Measurements from ENCODE around the gene MAP1LC3A.

Gene MAP1LC3A

DNA sequence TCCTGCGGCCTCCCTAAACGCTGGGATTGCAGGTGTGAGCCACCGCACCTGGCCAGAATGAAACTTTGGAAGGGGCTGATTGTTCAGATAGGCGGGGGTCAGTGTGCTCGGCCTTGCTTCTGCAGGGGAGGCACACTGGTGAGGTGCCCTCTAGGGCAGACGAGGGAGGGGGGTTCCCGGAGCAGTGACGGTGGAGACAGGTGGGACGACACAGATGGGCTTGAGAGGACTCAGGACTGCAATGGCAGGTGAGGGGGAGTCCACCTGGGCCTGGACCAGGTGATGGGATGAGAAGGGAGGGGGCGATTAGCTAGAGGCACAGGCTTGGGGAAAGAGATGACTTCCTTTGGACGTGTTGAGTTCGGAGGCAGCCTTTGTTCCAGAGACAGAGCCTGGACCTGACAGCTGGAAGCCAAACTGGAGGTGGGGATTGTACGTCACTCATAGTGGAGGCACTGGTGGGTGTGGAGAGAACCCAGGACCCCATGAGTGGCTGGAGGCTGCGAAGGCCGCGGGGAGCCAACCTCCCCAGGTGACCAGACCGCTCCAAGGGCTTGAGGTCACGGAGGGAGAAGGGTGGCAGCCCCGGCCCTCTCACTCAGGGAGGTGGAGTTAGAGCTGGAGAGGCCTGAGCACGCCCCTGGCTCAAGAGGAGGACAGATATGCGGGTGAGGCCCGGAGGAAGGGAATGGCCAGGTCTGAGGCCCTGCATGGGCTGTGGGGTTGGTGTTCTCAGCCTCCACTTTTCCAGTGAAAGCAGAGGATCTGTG lies 10.5 kb upstream of the MAP1LC3A start:
- DNase-seq (ENCODE audit: low spot score): no peak
- FAIRE-seq: no peak

- no peak for FAIRE-seq
- DNase-seq (ENCODE audit: low spot score): no peak
Measured at GRCh38 chr20:34549291-34549928, 9.1 kb upstream of the MAP1LC3A start.

DNA sequence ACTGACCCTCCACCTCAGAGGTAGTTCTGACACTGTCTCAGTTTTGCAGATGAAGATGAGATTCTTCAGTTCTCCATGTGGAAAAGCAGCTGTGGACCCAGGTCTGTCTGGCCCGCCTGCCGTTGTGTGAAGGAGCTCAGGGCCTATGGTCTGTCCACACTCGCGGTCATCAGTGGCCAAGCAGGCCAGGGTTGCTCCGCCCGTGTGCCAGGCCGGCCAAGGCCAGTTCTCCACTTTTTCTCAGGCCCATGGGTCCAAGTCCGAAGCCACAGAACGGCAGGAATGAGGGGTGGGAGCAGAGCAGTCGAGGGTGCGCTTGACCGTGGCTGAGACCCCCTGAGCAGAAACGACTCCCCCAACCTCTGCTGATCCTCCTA lies 8.6 kb upstream of the MAP1LC3A start:
- DNase-seq (ENCODE audit: low spot score): no peak
- no peak for FAIRE-seq

GRCh38 chr20:34552569-34552968 lies 5.9 kb upstream of the MAP1LC3A start:
- no peak for FAIRE-seq
- no peak for DNase-seq (ENCODE audit: low spot score)

GRCh38 chr20:34553366-34553867 lies 5.1 kb upstream of the MAP1LC3A start:
- DNase-seq (ENCODE audit: low spot score) (no peak), FAIRE-seq (no peak)

GRCh38 chr20:34557936-34558319 lies 590 bp upstream of the MAP1LC3A start:
- DNase-seq (ENCODE audit: low spot score): no peak

DNA sequence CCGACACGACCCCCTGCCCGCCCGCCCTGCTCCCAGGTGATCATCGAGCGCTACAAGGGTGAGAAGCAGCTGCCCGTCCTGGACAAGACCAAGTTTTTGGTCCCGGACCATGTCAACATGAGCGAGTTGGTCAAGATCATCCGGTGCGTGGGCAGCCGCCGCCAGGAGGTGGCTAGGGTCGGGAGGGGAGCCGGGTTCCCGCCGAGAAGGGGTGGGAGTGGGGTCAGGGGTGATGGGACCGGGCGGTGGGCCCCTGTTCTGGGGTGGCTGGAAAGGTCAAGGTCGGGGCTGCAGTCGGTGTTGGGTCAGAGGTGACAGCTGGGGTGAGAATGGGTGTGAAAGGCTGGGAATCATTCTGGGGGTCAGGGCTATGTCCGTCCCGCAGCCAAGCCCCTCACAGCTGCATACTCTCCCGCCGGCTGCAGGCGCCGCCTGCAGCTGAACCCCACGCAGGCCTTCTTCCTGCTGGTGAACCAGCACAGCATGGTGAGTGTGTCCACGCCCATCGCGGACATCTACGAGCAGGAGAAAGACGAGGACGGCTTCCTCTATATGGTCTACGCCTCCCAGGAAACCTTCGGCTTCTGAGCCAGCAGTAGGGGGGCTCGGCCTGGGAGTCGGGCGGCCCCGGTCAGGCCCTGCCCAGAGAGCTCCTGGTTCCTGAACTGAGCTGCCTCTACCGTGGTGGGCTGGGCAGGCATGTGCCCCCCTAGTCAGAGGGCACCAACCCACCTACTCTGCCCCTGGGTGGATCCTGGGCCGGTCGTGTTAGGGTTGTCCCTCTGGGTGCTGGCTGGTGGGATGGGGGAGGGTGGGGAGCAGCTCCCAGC lies 1.0 kb downstream of the MAP1LC3A start:
- FAIRE-seq: no peak
- DNase-seq (ENCODE audit: low spot score): no peak

More at GRCh38 chr20:34557936-34558319, 590 bp upstream of the MAP1LC3A start:
- FAIRE-seq: no peak

DNA sequence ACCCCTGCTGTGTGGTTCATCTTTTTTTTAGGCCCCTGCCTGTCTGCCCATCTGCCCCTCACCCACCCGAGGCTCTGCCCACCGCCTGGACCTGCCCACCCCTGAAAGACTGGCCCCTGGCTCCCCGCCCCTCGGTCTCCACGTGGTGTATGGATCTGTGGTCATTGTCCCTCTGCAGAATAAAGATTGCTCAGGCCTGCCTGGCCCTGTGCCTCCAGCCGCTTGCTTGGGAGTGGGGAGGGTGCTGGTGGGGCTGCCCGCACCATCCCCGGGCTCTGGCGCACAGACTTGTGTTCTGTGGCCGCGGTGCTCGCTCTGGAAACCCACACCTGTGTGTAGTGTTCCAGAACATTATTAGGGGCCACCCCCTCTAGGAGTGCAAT lies 1.6 kb downstream of the MAP1LC3A start:
- no peak for FAIRE-seq
- DNase-seq (ENCODE audit: low spot score): no peak

- FAIRE-seq (no peak), DNase-seq (ENCODE audit: low spot score) (no peak)
Measured at GRCh38 chr20:34560614-34561013, 2.1 kb downstream of the MAP1LC3A start.

DNA sequence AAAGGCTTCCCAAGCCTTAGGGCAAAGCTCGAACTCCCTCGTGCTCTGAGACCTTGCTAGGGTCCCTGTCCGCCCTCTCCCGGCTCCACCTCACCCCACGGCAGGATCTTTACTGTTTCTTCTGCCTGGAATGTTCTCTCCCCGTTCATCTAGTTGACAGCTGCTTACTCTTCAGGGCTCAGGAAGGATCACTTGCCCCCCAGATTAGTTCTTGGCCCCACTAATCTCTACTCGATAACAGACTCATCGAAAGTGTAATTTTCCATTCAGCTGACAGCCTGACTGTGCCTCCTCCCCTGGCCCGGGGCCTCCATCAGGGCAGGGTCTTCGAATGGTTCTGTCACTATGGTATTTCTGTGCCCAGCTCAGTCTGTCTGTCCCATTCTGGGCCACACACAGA lies 3.1 kb downstream of the MAP1LC3A start:
- FAIRE-seq: no peak
- DNase-seq (ENCODE audit: low spot score): no peak

DNA sequence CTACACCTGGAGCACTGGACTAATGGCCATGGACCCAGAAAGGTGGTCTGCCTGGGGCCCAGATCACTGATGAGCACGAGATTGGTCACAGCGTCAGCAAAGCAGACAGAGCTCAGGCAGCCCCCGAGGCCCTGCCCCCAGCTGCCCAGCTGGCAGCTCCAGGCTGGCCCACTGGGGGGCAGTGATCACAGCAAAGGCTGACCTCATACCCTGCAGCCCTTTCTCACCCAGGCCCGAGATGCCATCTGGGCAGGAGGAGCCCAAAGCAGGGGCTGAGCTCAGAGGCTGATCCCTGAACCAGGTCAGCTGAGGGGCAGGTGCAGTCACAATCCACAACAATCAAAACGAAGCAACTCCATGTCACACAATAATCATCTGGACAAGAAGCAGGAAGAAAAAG lies 4.1 kb downstream of the MAP1LC3A start:
- no peak for FAIRE-seq
- DNase-seq (ENCODE audit: low spot score): peak; percentile 61

- no peak for FAIRE-seq
- DNase-seq (ENCODE audit: low spot score): no peak
Measured at GRCh38 chr20:34564833-34565232, 6.3 kb downstream of the MAP1LC3A start.

DNA sequence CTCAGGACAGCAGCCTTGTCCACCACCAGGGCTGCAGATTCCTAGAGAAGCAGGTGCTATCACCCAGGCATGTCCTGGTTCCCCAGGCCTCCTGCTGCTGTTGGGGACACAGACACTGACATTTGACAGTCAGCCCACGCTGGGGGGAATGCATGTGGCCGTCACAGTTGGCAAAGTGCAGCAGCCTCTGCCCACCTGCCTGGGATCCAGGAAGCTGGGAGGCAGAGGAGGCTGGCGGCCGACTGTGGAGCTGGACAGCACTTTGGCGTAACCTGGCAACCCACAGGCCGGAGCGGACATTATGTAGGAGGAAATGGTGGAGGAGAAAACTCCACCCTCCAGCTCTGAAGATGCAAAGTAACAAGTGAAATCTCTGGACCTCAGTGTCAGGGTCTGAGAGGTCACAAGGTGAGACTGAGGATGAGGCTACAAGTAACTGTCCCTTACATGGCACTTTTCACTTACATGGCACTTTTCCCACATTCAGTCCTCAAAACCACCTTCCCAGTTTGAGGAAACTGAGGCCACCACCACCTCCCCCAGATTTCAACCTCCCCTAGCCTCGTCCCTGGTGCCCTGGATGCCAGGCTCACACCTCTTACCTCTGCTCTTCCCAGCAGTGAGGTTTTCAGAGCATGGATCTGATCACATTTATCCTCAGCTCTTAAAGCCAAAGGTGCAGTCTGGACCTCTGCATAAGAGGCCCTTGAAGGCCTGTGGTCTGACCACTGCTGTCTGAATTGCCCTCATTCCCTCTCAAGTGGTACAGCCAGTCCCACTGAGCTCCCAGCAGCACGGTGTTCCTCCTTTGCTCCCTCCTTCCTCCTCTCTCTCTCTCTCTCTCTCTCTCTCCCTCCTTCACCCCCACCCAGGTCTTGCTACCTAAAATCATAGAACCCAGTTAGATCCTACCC lies 8.7 kb downstream of the MAP1LC3A start:
- no peak for FAIRE-seq
- no peak for DNase-seq (ENCODE audit: low spot score)

DNA sequence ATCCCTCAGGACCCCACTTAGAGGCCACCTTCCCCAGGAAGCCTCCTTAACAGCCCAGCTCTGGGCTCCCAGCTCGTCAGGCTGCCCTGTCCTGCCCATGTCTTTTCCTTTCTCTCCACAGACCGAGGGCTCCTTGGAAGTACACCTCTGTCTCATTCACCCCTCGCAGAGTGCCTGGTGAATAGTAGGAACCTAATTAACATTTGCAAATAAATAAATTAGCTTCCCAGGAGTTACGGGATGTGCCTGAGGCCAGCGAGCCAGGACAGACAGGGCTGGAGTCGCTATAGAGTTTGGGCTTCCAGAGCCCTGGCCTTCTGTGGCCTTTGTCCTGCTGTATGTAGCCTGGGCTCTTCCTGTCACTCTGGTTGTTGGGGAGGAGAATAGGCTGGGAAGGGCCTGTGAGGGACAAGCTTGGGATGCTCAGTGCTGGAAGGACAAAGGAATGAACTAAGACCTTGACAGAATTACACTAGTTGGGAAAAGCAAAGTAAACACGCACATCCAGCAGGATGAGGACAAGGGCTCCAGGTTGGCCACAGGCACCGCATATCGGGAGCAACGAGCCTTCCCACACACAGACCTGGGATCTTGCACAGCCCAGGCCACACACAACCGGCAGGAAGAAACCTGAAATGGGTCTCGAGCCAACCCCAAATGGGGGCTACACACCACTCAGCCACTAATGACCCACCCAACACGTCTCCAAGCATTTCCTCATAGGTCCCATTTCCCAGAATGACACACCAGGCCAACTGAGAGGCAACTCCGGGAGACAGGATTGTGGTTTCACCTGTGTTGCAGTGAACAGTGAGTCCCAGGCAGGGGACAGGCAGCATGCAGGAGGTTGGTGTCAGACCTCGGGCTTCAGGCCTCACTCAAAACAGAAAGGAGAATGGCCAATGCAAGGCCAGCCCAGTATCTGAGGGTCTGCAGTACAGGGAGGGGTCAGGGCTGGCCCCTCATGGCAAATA lies 9.7 kb downstream of the MAP1LC3A start:
- DNase-seq (ENCODE audit: low spot score) (no peak), FAIRE-seq (no peak)

DNA sequence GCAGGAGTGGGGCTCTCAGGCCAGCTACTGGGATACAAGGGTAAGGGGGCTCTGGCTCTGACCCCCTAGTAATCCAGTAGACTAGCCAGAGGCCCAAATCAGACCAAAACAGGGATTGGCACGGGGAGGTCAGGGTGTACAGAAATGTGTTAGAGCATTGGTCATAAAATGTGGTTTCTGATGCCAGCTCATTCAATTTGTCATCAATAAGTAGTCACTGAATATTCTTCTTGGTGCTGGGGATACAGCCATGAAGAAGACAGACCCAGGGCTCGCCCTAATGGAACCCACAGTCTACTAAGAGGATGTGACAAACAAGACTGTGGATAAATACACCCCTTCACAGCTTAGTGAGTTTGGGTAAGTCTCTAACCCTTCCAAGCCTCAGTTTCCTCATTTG lies 11.1 kb downstream of the MAP1LC3A start:
- FAIRE-seq: no peak
- no peak for DNase-seq (ENCODE audit: low spot score)

- DNase-seq (ENCODE audit: low spot score): no peak
- no peak for FAIRE-seq
Measured at GRCh38 chr20:34570859-34571306, 12.4 kb downstream of the MAP1LC3A start.

GRCh38 chr20:34571753-34572152 lies 13.2 kb downstream of the MAP1LC3A start:
- DNase-seq (ENCODE audit: low spot score): no peak
- no peak for FAIRE-seq

DNA sequence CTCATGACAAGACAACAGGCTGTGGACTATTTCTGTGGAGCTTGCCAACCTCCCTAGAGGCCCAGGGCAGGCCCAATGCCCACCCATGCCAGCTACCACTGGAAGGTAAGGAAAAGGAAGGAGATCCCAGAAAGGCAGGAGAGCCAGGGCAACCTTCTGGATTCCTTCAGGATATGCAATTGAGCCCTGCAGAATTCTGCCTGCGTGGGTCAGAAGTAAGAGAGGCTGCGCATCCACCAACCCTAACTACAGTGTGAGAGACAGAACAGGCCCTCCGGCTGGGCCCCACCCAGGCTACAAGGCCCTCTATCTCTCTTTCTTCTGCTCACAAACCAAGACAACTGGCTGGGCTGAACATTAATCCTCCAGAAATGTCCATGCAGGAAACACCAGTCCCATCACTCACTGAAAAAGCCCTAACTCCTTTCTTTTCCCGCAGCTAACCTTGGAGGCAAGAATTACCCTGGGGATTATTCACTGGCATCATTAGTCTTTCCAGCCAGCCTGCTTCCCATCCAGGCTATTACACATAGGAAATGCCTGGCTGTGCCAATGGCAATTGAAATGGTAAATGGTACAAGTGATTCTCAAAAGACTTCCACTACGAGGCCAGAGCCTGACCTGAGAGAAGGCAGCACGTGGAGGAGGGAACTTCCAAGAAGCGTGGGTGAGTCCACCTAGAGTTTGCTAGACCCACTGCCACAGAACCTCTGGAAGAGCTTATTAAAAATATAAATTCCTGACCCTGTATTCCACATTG lies 15.2 kb downstream of the MAP1LC3A start:
- FAIRE-seq (no peak), DNase-seq (ENCODE audit: low spot score) (no peak)

DNA sequence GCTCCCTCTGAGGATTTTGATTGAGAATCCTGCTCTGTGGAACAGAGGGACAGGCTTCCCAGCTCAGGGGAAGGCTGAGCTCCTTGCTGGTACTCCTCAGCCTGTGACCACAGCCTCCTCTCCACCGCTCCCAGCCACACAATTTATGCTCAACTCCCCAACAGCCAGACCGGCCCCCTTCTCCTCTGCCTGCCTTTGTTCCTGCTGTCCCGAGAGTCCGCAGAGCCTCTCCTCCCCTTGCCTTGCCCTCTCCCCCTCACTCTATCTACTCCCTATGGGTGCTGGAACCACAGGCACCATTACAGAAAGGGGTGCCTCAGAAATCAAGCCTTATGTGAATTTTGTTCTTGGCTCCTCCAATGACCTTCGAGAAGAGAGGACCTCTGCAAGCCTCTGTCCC lies 15.9 kb downstream of the MAP1LC3A start:
- no peak for DNase-seq (ENCODE audit: low spot score)
- FAIRE-seq: no peak

All from urothelium cell line (cell line).